CD4-positive, alpha-beta T cell treated with Interleukin-15 for 1 hour (primary cell): Measurements from ENCODE around the gene DGKZ.

ENCODE experiments used
- DNase-seq: peaks from one replicate; pipeline ENCODE4 v3.0.0-alpha.2; 2020

DGKZ gene

GRCh38 chr11:46326813-46327416 is 20.3 kb upstream of the DGKZ start:
- no peak for DNase-seq

DNA sequence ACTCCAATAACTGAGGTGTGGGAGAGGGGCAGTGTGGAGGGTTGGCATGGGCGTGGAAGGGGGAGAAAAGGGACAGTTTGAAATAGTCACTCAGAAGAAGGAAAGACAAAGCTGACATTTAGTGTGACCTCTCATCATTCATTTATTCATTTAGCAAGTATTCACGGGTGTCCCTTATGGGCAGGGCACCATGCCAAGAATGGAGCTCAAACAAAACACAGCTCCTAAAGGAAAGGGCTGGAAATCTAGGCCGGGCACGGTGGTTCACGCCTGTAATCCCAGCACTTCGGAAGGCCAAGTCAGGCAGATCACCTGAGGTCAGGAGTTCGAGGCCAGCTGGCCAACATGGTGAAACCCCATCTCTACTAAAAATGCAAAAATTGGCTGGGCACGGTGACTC is 19.4 kb upstream of the DGKZ start:
- no peak for DNase-seq

DNA sequence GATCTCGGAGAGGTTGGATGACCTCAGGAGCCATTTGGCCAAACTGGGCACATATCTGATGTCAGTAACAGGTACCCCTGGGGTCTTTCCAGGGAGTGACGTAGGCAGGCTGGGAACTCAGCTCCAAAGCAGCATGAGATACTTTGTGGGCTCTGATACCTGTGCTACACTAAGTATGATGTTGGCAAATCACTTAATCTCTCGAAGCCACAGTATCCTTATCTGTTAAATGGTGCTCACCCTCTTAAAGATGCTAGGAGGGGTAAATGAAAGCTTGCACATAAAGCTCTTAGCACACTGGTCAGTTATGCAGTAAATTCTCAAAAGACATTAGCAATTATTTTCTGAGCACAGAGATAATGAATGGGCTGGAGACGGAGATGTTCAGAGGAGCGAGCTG is 17.1 kb upstream of the DGKZ start:
- no peak for DNase-seq

DNA sequence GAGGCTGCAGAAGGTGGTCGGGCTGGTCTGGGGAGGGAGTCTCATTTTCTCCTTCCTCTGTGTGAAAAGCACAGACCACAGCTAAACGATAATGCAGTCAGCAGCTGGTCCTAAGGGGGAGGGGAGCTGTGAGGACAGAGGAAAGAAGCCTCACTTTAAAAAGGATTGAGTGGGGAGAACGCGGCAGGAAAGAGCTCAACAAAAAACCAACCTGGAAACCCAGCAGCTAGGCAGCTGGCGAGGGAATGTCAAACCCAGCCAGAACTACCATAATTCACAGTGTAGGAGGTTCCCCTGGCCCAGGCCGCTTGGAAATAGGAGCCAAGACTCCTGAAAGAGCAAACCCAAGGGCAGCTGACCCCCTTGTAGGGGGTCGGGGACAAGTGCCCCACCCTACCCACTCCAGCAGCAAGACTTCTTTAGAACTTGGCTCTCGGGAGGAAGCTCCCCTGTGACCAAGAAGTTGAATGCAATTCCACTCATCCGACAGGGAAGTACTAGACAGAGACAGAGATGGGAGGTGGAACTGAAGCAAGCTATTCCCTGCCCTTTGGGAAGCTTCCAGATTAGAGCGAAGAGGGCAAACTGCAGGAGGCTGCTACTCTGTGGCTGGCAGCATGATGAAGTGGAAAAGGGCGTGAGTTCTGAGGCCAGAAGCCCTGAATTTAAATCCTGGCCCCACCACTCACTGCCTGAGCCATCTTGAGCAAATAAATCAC is 16.5 kb upstream of the DGKZ start:
- DNase-seq = no peak

GRCh38 chr11:46331282-46331984 is 15.8 kb upstream of the DGKZ start:
- DNase-seq = peak; percentile 36

DNA sequence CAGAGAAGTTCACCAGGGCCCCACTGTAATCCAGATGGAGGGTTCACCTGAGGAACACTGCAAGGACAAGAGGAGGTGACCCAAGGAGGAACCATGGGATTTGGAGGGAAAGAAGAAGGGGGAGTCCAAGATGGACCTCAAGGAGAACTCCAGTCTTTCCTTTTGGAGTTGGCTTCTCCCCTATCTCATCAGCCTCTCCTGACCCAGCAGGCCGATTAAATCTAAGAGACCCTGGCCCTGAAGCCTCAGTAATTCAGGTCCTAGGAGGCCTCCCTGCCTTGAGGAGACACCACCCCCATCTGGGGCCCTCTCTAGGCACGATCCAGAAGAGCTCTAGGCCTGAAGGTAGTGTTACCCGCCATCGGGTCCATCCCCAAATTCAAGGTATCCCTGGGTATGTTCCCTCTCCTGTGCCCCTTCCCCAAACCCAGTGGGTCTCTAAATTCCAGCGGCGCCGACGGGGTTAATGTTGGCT is 15.1 kb upstream of the DGKZ start:
- DNase-seq = no peak

DNA sequence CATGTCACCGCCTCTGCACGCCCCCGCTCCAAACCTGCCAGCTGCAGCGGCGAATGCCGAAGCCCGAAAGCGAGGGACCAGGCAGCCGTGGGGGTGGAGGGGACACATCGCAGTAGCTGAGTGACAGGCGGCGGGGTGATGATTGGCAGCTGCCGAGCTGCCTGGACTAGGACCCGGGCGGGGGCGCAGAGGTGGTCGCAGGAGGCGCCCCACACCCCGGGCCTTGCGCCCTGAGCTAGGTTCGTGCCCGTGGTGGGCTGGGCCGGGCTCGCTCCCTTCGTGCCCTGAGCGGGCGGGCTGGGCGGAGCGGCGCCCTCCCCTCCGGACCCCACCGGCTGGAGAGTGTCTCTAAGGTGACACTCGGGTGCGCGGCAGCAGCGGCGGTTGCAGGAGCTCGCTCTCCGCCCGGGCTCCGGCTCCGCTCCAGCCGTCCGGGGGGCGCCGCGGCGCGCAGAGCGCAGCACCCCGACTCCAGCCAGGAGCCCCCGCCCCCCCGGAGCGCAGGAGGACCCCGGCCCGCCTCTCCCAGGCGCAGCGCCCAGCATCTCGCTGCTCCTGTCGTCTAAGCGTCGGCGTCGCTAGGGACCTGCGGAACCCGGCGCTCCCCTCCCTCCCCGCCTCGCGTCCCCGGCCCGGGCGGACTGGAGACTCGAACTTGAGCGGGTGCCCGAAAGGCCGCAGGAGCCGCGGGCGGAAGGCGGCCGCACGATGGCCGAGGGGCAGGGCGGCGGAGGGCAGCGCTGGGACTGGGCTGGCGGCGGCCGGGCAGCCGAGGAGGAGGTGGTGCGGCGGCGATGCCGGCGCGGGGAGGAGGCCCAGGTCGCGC is 14.5 kb upstream of the DGKZ start:
- peak; percentile 27 for DNase-seq

GRCh38 chr11:46333394-46333947 is 13.8 kb upstream of the DGKZ start:
- peak; percentile 34 for DNase-seq

GRCh38 chr11:46334211-46334610 is 13.1 kb upstream of the DGKZ start:
- DNase-seq = no peak

DNA sequence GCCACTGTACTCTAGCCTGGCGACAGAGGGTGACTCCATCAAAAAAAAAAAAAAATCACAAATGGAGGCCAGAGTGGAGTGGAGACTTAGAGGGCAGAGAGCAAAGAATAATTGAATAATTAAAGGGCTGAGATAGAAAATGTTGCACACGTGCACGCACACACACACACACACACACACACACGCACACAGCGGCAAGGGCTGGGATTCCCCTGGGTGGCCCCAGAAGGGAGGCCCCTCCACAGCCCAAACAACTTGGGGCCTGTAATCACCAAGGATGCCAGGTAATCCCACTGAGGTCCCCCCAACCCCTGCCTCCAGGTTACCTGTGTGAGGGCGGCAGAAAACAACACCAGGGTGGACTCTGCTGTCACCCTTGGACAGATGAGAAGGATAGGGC is 12.0 kb upstream of the DGKZ start:
- DNase-seq = no peak

GRCh38 chr11:46335890-46336562 is 11.2 kb upstream of the DGKZ start:
- DNase-seq = no peak

DNA sequence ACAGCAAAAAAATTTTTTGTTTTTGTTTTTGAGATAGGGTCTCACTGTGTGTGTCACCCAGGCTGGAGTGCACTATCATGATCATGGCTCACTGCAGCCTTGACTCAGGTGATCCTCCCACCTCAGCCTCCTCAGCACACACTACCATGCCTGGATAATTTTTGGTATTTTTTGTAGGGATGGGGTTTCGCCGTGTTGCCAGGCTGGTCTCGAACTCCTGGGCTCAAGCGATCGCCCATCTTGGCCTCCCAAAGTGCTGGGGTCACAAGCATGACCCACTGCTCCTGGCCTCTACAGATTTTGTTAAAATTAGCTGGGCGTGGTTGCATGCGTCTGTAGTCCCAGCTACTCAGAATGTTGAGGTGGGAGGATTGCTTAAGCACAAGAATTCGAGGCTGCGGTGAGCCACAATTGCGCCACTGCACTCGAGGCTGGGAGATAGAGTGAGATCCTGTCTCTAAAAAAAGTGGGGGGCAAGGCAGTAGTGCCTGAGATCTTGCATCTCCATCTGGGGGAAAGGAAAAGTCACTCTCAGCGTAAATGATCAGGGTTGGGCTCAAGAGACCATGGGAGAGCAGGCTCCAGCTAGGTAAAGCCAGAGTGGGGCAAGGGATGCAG is 10.6 kb upstream of the DGKZ start:
- peak; percentile 59 for DNase-seq

DNA sequence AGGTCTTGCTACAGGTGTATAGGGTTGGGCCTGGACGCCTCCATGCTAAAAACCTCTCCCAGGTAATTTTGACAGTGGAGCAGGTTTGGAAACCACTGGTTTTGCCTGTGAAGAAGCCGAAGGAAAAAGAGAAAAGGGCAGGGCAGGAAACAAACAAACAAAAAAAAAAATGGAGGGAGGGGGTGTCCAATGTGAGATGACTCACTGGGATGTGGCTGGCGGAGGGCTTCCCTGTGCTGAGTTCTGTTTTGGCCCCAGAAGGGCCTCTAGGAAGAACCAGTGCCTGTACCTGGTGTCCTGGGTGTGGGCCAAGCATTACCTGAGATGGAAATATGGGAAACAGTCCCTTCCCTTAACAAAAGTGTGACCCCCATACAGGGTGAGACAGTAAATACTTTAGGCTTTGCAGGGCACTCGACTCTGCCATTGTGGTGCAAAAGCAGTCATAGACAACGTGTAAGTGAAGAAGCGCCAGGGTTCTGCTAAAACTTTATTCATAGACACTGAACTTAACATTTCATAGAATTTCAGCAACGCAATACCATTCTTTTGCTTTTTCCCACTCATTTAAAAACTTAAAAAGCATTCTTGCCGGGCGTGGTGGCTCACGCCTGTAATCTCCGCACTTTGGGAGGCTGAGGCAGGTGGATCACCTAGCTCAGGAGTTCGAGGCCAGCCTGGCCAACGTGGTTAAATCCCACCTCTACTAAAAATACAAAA is 9.5 kb upstream of the DGKZ start:
- DNase-seq = no peak

DNA sequence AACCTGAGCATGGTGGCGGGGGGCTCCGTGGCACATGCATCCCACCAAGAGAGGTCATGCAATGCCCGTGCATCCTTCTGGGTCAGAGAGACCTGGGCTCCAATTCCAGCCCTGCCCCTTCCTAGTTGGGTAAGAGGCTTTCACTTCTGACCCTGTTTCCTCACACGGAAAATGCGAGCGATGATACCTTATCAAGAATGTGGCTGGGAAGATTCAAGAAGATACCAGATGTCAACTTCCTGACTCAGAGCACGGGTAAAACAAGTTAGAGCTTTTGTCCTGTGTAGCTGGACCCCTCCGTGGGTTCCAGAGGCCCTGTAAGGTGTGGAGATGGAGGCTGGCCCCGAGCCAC is 8.7 kb upstream of the DGKZ start:
- DNase-seq = no peak

GRCh38 chr11:46338988-46339666 is 8.1 kb upstream of the DGKZ start:
- DNase-seq = no peak

GRCh38 chr11:46339816-46340215 is 7.4 kb upstream of the DGKZ start:
- peak; percentile 23 for DNase-seq

DNA sequence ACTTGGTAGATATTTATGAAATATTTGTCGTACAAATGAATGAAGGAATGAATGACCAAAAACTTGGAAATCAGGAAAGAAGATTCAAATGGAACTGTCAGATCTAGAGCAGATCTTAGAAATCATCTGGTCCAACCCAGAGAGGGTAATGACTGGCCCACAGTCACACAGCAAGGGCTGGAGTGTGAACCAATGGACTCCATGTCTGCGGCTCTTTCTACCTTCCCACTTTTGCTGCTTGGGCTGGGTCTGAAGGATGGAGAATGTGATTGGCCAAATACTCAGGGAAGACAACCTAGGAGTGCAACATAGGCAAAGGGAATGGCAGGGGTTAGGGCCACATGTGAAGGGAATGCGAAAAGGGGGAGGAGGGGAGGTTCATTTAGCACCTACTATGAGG is 5.8 kb upstream of the DGKZ start:
- DNase-seq = no peak

DNA sequence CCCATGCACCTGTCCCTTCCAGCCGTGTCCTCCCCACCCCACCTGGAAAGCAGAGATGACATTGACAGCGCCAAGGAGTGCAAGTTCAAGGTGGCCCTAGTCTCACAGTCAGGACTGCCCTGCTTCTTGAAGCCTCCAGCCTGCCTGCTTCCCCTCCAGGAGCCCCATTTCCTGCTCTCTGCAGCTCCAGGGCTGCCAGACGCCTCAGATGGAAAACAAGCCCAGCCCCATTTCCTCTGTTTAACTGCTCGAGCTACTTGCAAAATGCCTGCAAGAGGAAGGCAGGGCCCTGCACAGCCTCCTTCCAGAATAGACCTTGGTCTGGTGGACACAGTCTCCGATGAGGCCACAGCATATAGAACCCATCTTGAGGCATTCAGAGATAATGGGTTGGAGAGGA is 5.0 kb upstream of the DGKZ start:
- no peak for DNase-seq

- no peak for DNase-seq
Measured at GRCh38 chr11:46343520-46343919, 3.7 kb upstream of the DGKZ start.

DNA sequence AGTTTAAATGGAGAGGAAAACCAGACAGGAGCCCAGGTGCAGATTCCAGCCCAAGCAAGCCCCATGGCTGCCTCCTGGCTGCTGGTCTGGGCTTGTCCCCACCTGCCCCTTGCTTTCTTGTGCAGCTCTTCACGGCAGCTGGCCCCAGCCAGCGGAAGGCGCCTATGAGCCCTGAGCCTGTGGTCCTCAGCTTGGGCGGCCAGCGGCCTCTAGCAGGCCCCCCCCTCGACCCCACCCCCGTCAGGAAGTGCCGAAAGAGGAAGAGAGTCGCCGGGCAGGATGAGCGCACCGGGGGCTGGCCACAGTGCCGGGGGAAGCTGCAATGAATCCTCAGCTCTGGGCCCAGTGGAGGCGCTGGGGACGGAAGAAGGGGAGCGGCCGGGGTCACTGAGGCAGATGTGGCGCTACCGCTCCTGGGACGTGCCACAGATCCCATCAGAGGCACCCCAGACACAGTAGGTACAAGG is 2.1 kb upstream of the DGKZ start:
- peak; percentile 49 for DNase-seq
